NCI-H1417 (cell line): ENCODE measurements around the gene B3GALT6.

Experiments
- DNase-seq, 3 experiments: peaks; one replicate each; lab custom pipeline; 2025; lab: John Stamatoyannopoulos, UW

B3GALT6 gene

GRCh38 chr1:1200876-1201810, 30.9 kb upstream of the B3GALT6 start:
- DNase-seq = peak in 2 of 3 experiments; percentile 32 to 40

GRCh38 chr1:1202831-1203560, 29.0 kb upstream of the B3GALT6 start:
- DNase-seq = peak; percentile 20 to 31 (median 22)

GRCh38 chr1:1203561-1204424, 28.2 kb upstream of the B3GALT6 start:
- DNase-seq = no peak

- no peak for DNase-seq
Observed at GRCh38 chr1:1204425-1204920, 27.6 kb upstream of the B3GALT6 start.

- DNase-seq = no peak
Observed at GRCh38 chr1:1204998-1205768, 26.9 kb upstream of the B3GALT6 start.

GRCh38 chr1:1205769-1206375, 26.2 kb upstream of the B3GALT6 start:
- DNase-seq = no peak

GRCh38 chr1:1206376-1206965, 25.6 kb upstream of the B3GALT6 start, which contains the start of gene TNFRSF18:
TSS of gene TNFRSF18 (minus strand) at chr1:1206592. CDS start at chr1:1206571, 21 bp downstream.
- peak; percentile 35 to 51 (median 48) for DNase-seq

GRCh38 chr1:1206966-1207531, 25.0 kb upstream of the B3GALT6 start:
- no peak for DNase-seq

GRCh38 chr1:1207571-1207892, 24.5 kb upstream of the B3GALT6 start:
- DNase-seq = no peak

- peak in 1 of 3 experiments; percentile 12 for DNase-seq
Observed at GRCh38 chr1:1208713-1209433, 23.2 kb upstream of the B3GALT6 start.

- no peak for DNase-seq
Observed at GRCh38 chr1:1210726-1211540, 21.1 kb upstream of the B3GALT6 start.

GRCh38 chr1:1211541-1212441, 20.2 kb upstream of the B3GALT6 start:
- DNase-seq = no peak

- no peak for DNase-seq
Observed at GRCh38 chr1:1212780-1213344, 19.2 kb upstream of the B3GALT6 start.

GRCh38 chr1:1213345-1214265, 18.4 kb upstream of the B3GALT6 start, which contains the start of gene TNFRSF4:
TSS of gene TNFRSF4 (minus strand) at chr1:1214153. CDS start at chr1:1214127, 26 bp downstream.
- no peak for DNase-seq

- no peak for DNase-seq
Observed at GRCh38 chr1:1215080-1215676, 16.9 kb upstream of the B3GALT6 start.
